GM21825 (cell line): ENCODE measurements around the gene SORCS2.

Source experiments
- ATAC-seq: cut with Tn5 transposase; IDR thresholded peaks from one replicate; pipeline ENCODE4 v1.9.1; 2021; ENCODE audit warnings: mild to moderate bottlenecking, moderate library complexity; ENCODE audit not compliant: unreplicated experiment

Gene SORCS2

GRCh38 chr4:7668826-7669225 is 476.5 kb downstream of the SORCS2 start:
- no peak for ATAC-seq

GRCh38 chr4:7672601-7673000 is 480.3 kb downstream of the SORCS2 start:
- ATAC-seq: no peak

- ATAC-seq: no peak
Measured at GRCh38 chr4:7673121-7673520, 480.8 kb downstream of the SORCS2 start.

- ATAC-seq: no peak
Measured at GRCh38 chr4:7674706-7675105, 482.4 kb downstream of the SORCS2 start.

- no peak for ATAC-seq
Measured at GRCh38 chr4:7675136-7675535, 482.8 kb downstream of the SORCS2 start.

GRCh38 chr4:7675612-7676320 is 483.4 kb downstream of the SORCS2 start:
- no peak for ATAC-seq

- no peak for ATAC-seq
Measured at GRCh38 chr4:7676398-7676922, 484.1 kb downstream of the SORCS2 start.

- ATAC-seq: no peak
Measured at GRCh38 chr4:7677086-7677485, 484.7 kb downstream of the SORCS2 start.

- no peak for ATAC-seq
Measured at GRCh38 chr4:7677799-7678301, 485.5 kb downstream of the SORCS2 start.

- ATAC-seq: no peak
Measured at GRCh38 chr4:7678318-7678852, 486.0 kb downstream of the SORCS2 start.

GRCh38 chr4:7679406-7680040 is 487.2 kb downstream of the SORCS2 start:
- ATAC-seq: no peak

- ATAC-seq: no peak
Measured at GRCh38 chr4:7680106-7680505, 487.8 kb downstream of the SORCS2 start.

- no peak for ATAC-seq
Measured at GRCh38 chr4:7680731-7681130, 488.4 kb downstream of the SORCS2 start.

GRCh38 chr4:7683126-7683703 is 490.9 kb downstream of the SORCS2 start:
- no peak for ATAC-seq

GRCh38 chr4:7684294-7684693 is 492.0 kb downstream of the SORCS2 start:
- no peak for ATAC-seq

GRCh38 chr4:7686070-7686870 is 493.9 kb downstream of the SORCS2 start:
- no peak for ATAC-seq

GRCh38 chr4:7687006-7687405 is 494.7 kb downstream of the SORCS2 start:
- ATAC-seq: no peak

GRCh38 chr4:7687796-7688195 is 495.5 kb downstream of the SORCS2 start:
- no peak for ATAC-seq

GRCh38 chr4:7689773-7690693 is 497.7 kb downstream of the SORCS2 start:
- ATAC-seq: no peak

GRCh38 chr4:7691061-7691460 is 498.7 kb downstream of the SORCS2 start:
- ATAC-seq: no peak
